Endodermal cell (in vitro differentiated cells): ENCODE results near the gene SYCE3. TPM values are rescaled to one million over a fixed set of nuclear protein-coding genes. Genes with fewer than 3 reads are reported as not detected.

Experiments used
- DNase-seq: peaks from one replicate; pipeline ENCODE4 v3.0.0-alpha.2; 2017
- H3K27ac ChIP-seq: 2 replicates; pipeline ENCODE4 v1.5.1; 2013; ENCODE audit warnings: mild to moderate bottlenecking, low read depth, low read length, moderate library complexity
- H3K27me3 ChIP-seq: 2 replicates; pipeline ENCODE4 v1.6.1; 2013; ENCODE audit warnings: mild to moderate bottlenecking, low read length, moderate library complexity; ENCODE audit not compliant: insufficient read depth, control insufficient read depth, poor library complexity, severe bottlenecking
- H3K36me3 ChIP-seq: 2 replicates; pipeline ENCODE4 v1.7.0; 2013; ENCODE audit warnings: mild to moderate bottlenecking, low read length, moderate library complexity; ENCODE audit not compliant: control insufficient read depth, insufficient read depth
- H3K4me1 ChIP-seq: one replicate; pipeline ENCODE4 v1.7.0; 2013; ENCODE audit warnings: low read length; ENCODE audit not compliant: control insufficient read depth, insufficient read depth
- H3K4me3 ChIP-seq: 2 replicates; pipeline ENCODE4 v1.5.1; 2013; ENCODE audit warnings: mild to moderate bottlenecking, low read length, moderate library complexity
- H3K9ac ChIP-seq: 2 replicates; pipeline ENCODE4 v1.6.1; 2013; ENCODE audit warnings: mild to moderate bottlenecking, low read length, moderate library complexity; ENCODE audit not compliant: poor library complexity, severe bottlenecking; ENCODE audit errors: extremely low read depth
- H3K9me3 ChIP-seq: 2 replicates; pipeline ENCODE4 v1.6.1; 2013; ENCODE audit warnings: mild to moderate bottlenecking, low read length, moderate library complexity; ENCODE audit not compliant: control insufficient read depth
- H3K27ac Mint-ChIP-seq: 2 replicates; pipeline ENCODE4 v1.8.0; 2020; ENCODE audit warnings: mixed read lengths
- H3K27me3 Mint-ChIP-seq: 2 replicates; pipeline ENCODE4 v1.8.0; 2021; ENCODE audit warnings: mild to moderate bottlenecking, mixed read lengths; ENCODE audit not compliant: insufficient read depth
- H3K36me3 Mint-ChIP-seq: 2 replicates; pipeline ENCODE4 v1.8.0; 2020; ENCODE audit warnings: low read depth, mixed read lengths
- H3K4me1 Mint-ChIP-seq: 2 replicates; pipeline ENCODE4 v1.8.0; 2020; ENCODE audit warnings: mixed read lengths
- H3K4me3 Mint-ChIP-seq: 2 replicates; pipeline ENCODE4 v1.8.0; 2020; ENCODE audit warnings: mild to moderate bottlenecking, moderate library complexity, mixed read lengths
- H3K9me3 Mint-ChIP-seq: 2 replicates; pipeline ENCODE4 v1.8.0; 2020; ENCODE audit warnings: mild to moderate bottlenecking, mixed read lengths
- CTCF ChIP-seq: fragments of 200-600 bp; sonication (generic); conservative IDR thresholded peaks from 2 replicates; pipeline ENCODE4 v1.5.0; 2021; ENCODE audit warnings: antibody characterized with exemption, mild to moderate bottlenecking
- WGBS, 2 experiments: methylation state at CpG; one replicate each; pipeline versions ENCODE4 v1.1.5 to v1.1.7; 2013; ENCODE audit warnings: missing lambda C conversion rate in 2 of 2, mixed read lengths in 1 of 2; ENCODE audit not compliant: insufficient coverage in 1 of 2, insufficient read length in 1 of 2; 5-methylcytosine and 5-hydroxymethylcytosine counted together
- total RNA-seq, 2 donors: library from RNA; stranded (reverse); fragmentation: NEBNext Ultra II Directional in 1 of 2; extraction: Animal tissue kit (Norgen Biotek cat#: 25700) in 1 of 2; gene quantifications; 2 replicates in 1 of 2; 3 replicates in 1 of 2; pipeline ENCODE4 v1.2.1, GENCODE V29; 2021

SYCE3 gene
- total RNA-seq, 2 donors from 2014 or later, result 0.70 to 0.91 TPM

GRCh38 chr22:50578776-50579310 is 16.1 kb upstream of the SYCE3 start:
- H3K27me3 ChIP-seq, result no peaks in the 10 kb centered on the region
- H3K36me3 Mint-ChIP-seq, result peaks cover 26% of the 10 kb centered on the region
- no peak overlapping the region for H3K4me3 ChIP-seq
- H3K9me3 Mint-ChIP-seq, result no peaks in the 10 kb centered on the region
- no peaks in the 10 kb centered on the region for H3K27me3 Mint-ChIP-seq
- no peak for TF ChIP-seq CTCF
- peaks cover 6% of the 10 kb centered on the region for H3K4me1 Mint-ChIP-seq
- 95% methylated on average over 5 to 8 of the region's 8 CpGs for WGBS, 2 experiments
- no peak for DNase-seq
- peaks cover 3% of the 10 kb centered on the region for H3K4me1 ChIP-seq
- H3K9me3 ChIP-seq, result no peaks in the 10 kb centered on the region
- no peak overlapping the region for H3K27ac ChIP-seq
- no peak overlapping the region for H3K9ac ChIP-seq
- H3K36me3 ChIP-seq, result peaks cover 43% of the 10 kb centered on the region
- no peak overlapping the region for H3K27ac Mint-ChIP-seq
- H3K4me3 Mint-ChIP-seq, result no peak overlapping the region

- Histone ChIP-seq H3K27me3 (no peaks in the 10 kb centered on the region), H3K4me3 (no peak within 1 kb of the TSS), H3K9ac (no peak within 1 kb of the TSS), H3K4me1 (peaks cover 3% of the 10 kb centered on the region), H3K27ac (no peak within 1 kb of the TSS), H3K9me3 (no peaks in the 10 kb centered on the region), H3K36me3 (peaks cover 47% of the 10 kb centered on the region)
- Mint-ChIP-seq H3K4me3 (no peak within 1 kb of the TSS), H3K27ac (no peak within 1 kb of the TSS), H3K27me3 (no peaks in the 10 kb centered on the region), H3K9me3 (no peaks in the 10 kb centered on the region), H3K36me3 (peaks cover 26% of the 10 kb centered on the region), H3K4me1 (no peaks in the 10 kb centered on the region)
- peak; percentile 11 for TF ChIP-seq CTCF
- DNase-seq, result no peak
- 93 to 95% methylated on average over 22 to 63 of the region's 63 CpGs for WGBS, 2 experiments
These were observed 15.5 kb upstream of the SYCE3 start, which contains the start of gene CPT1B for GRCh38 chr22:50577987-50578775. Gene CPT1B, minus strand, starts transcription at chr22:50578427. Its CDS starts 512 bp downstream, at chr22:50577915.

- no peak overlapping the region for H3K4me3 ChIP-seq
- no peaks in the 10 kb centered on the region for H3K9me3 Mint-ChIP-seq
- H3K27me3 ChIP-seq, result no peaks in the 10 kb centered on the region
- no peaks in the 10 kb centered on the region for H3K27me3 Mint-ChIP-seq
- H3K36me3 Mint-ChIP-seq, result peaks cover 30% of the 10 kb centered on the region
- no peaks in the 10 kb centered on the region for H3K4me1 Mint-ChIP-seq
- no peak overlapping the region for H3K27ac Mint-ChIP-seq
- TF ChIP-seq CTCF, result no peak
- no peak for DNase-seq
- no peak overlapping the region for H3K27ac ChIP-seq
- WGBS, 2 experiments, result 93 to 95% methylated on average over 13 to 23 of the region's 23 CpGs
- H3K9me3 ChIP-seq, result no peaks in the 10 kb centered on the region
- H3K4me1 ChIP-seq, result peaks cover 3% of the 10 kb centered on the region
- peaks cover 53% of the 10 kb centered on the region for H3K36me3 ChIP-seq
- no peak overlapping the region for H3K9ac ChIP-seq
- no peak overlapping the region for H3K4me3 Mint-ChIP-seq
These were observed 14.9 kb upstream of the SYCE3 start for GRCh38 chr22:50577697-50577986.
